ENCODE results near the gene THAP6. TPM values are rescaled to one million over a fixed set of nuclear protein-coding genes. Genes with fewer than 3 reads are reported as not detected.
"Not testable (repeated sequence)": the region's sequence is repeated elsewhere in the genome, so short reads cannot be mapped to it uniquely, and the experiment has no call there.

Gene THAP6
- total and polyA plus RNA-seq, 4 donors: 4.4 to 32.8 (median 13.0) TPM

DNA sequence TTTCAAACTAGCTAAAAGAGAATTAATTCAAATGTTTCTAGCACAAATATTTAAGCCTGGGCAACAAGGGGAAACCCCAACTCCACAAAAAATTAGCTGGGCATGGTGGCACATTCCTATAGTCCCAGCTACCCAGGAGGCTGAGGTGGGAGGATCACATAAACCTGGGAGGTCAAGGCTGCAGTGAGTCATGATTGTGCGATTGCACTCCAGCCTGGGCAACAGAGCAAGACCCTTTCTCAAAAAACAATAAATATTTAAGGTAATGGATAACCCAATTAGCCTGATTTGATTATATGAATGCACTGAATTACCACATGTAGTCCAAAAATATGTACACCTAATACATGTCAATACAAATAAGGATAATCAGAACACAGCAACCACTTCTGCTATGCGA lies 14.4 kb upstream of the THAP6 start:
- peaks cover 5 to 21% (median 16%) of the 10 kb centered on the region in 4 donors for H3K36me3 ChIP-seq (ENCODE audit: control insufficient read depth in 4 of 4, insufficient read depth in 4 of 4, low read length in 4 of 4)
- no peaks in the 10 kb centered on the region for H3K27me3 ChIP-seq (ENCODE audit: control insufficient read depth in 3 of 3, insufficient read depth in 3 of 3, low read length in 2 of 3)
- H3K9me3 ChIP-seq (ENCODE audit: control insufficient read depth in 4 of 4, insufficient read depth in 3 of 4, low read length in 3 of 4): peaks cover 0 to 6% (median 1%) of the 10 kb centered on the region in 4 donors
- peaks cover 0 to 8% (median 0%) of the 10 kb centered on the region in 5 donors for H3K4me1 ChIP-seq (ENCODE audit: control insufficient read depth in 5 of 5, insufficient read depth in 5 of 5, low read length in 5 of 5)
- DNase-seq (no peak), ATAC-seq (ENCODE audit: insufficient read depth, low FRiP score) (no peak)
- no peak overlapping the region for H3K9ac ChIP-seq (ENCODE audit: insufficient read depth in 1 of 2, low read length in 2 of 2)
- no peak for TF ChIP-seq CTCF (IDR thresholded peaks at IDR 0.05; ENCODE audit: control extremely low read depth, extremely low read depth)
- 96% methylated on average over 2 of the region's 2 CpGs for WGBS, 2 donors
- no peak overlapping the region for H3K27ac ChIP-seq (ENCODE audit: low read depth in 1 of 2, low read length in 1 of 2)
- no peak overlapping the region for H3K4me3 ChIP-seq

DNA sequence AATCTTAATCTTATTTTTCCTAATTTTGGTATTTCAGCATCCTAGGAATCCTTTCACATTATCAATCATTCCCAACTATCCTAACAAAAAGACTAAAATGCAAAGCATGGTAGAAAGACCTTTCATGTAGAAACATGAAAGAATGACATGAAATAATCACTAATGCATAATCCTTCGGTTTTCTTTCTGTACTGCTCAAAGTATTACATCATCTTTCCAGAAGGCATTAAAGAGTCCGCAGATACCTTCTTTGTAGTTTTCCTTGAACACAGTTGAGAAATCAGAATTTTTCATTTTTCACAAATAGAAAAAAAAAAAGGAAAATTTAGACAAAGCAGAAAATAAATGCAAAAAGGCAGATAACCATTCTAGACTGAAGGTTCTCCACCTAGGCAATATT lies 11.6 kb upstream of the THAP6 start:
- DNase-seq: no peak
- no peak overlapping the region for H3K9ac ChIP-seq (ENCODE audit: insufficient read depth in 1 of 2, low read length in 2 of 2)
- H3K4me3 ChIP-seq: no peak overlapping the region
- no peak for ATAC-seq (ENCODE audit: insufficient read depth, low FRiP score)
- no peak for TF ChIP-seq CTCF (IDR thresholded peaks at IDR 0.05; ENCODE audit: control extremely low read depth, extremely low read depth)
- H3K27me3 ChIP-seq (ENCODE audit: control insufficient read depth in 3 of 3, insufficient read depth in 3 of 3, low read length in 2 of 3): no peaks in the 10 kb centered on the region
- peaks cover 0 to 6% (median 1%) of the 10 kb centered on the region in 4 donors for H3K9me3 ChIP-seq (ENCODE audit: control insufficient read depth in 4 of 4, insufficient read depth in 3 of 4, low read length in 3 of 4)
- H3K36me3 ChIP-seq (ENCODE audit: control insufficient read depth in 4 of 4, insufficient read depth in 4 of 4, low read length in 4 of 4): peaks cover 4 to 23% (median 17%) of the 10 kb centered on the region in 4 donors
- H3K4me1 ChIP-seq (ENCODE audit: control insufficient read depth in 5 of 5, insufficient read depth in 5 of 5, low read length in 5 of 5): no peaks in the 10 kb centered on the region
- no peak overlapping the region for H3K27ac ChIP-seq (ENCODE audit: low read depth in 1 of 2, low read length in 1 of 2)
- 96% methylated on average over 2 of the region's 2 CpGs for WGBS, 2 donors

GRCh38 chr4:75505630-75506029 lies 8.6 kb upstream of the THAP6 start:
- H3K4me1 ChIP-seq (ENCODE audit: control insufficient read depth in 5 of 5, insufficient read depth in 5 of 5, low read length in 5 of 5): peaks cover 0 to 6% (median 0%) of the 10 kb centered on the region in 5 donors
- H3K9ac ChIP-seq (ENCODE audit: insufficient read depth in 1 of 2, low read length in 2 of 2): no peak overlapping the region
- H3K9me3 ChIP-seq (ENCODE audit: control insufficient read depth in 4 of 4, insufficient read depth in 3 of 4, low read length in 3 of 4): no peaks in the 10 kb centered on the region
- no peak overlapping the region for H3K27ac ChIP-seq (ENCODE audit: low read depth in 1 of 2, low read length in 1 of 2)
- ATAC-seq (ENCODE audit: insufficient read depth, low FRiP score) (no peak), DNase-seq (no peak)
- no peak overlapping the region for H3K4me3 ChIP-seq
- H3K27me3 ChIP-seq (ENCODE audit: control insufficient read depth in 3 of 3, insufficient read depth in 3 of 3, low read length in 2 of 3): no peaks in the 10 kb centered on the region
- peaks cover 2 to 10% (median 7%) of the 10 kb centered on the region in 4 donors for H3K36me3 ChIP-seq (ENCODE audit: control insufficient read depth in 4 of 4, insufficient read depth in 4 of 4, low read length in 4 of 4)
- no peak for TF ChIP-seq CTCF (IDR thresholded peaks at IDR 0.05; ENCODE audit: control extremely low read depth, extremely low read depth)
- 70 to 92% methylated on average over 2 of the region's 2 CpGs for WGBS, 2 donors

DNA sequence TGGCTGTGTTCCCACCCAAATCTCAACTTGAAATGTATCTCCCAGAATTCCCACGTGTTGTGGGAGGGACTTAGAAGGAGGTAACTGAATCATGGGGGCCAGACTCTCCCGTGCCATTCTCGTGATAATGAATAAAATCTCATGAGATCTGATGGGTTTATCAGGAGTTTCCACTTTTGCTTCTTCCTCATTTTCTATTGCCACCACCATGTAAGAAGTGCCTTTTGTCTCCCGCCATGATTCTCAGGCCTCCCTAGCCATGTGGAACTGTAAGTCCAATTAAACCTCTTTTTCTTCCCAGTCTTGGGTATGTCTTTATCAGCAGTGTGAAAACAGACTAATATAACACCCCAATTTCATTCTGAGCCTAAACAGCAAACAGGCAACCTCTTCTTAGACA lies 4.7 kb upstream of the THAP6 start:
- ATAC-seq (ENCODE audit: insufficient read depth, low FRiP score); H3K9ac ChIP-seq (ENCODE audit: insufficient read depth in 1 of 2, low read length in 2 of 2); H3K9me3 ChIP-seq (ENCODE audit: control insufficient read depth in 4 of 4, insufficient read depth in 3 of 4, low read length in 3 of 4); H3K27me3 ChIP-seq (ENCODE audit: control insufficient read depth in 3 of 3, insufficient read depth in 3 of 3, low read length in 2 of 3); H3K27ac ChIP-seq (ENCODE audit: low read depth in 1 of 2, low read length in 1 of 2); H3K4me3 ChIP-seq; DNase-seq: not testable (repeated sequence)
- peaks cover 1 to 21% (median 10%) of the 10 kb centered on the region in 5 donors for H3K4me1 ChIP-seq (ENCODE audit: control insufficient read depth in 5 of 5, insufficient read depth in 5 of 5, low read length in 5 of 5)
- 88 to 94% methylated on average over 4 of the region's 4 CpGs for WGBS, 2 donors
- peaks cover 2 to 10% (median 8%) of the 10 kb centered on the region in 4 donors for H3K36me3 ChIP-seq (ENCODE audit: control insufficient read depth in 4 of 4, insufficient read depth in 4 of 4, low read length in 4 of 4)

Measured in lung (tissue), 12 donors.